ENCODE results near the gene HPCAL1.

DNA sequence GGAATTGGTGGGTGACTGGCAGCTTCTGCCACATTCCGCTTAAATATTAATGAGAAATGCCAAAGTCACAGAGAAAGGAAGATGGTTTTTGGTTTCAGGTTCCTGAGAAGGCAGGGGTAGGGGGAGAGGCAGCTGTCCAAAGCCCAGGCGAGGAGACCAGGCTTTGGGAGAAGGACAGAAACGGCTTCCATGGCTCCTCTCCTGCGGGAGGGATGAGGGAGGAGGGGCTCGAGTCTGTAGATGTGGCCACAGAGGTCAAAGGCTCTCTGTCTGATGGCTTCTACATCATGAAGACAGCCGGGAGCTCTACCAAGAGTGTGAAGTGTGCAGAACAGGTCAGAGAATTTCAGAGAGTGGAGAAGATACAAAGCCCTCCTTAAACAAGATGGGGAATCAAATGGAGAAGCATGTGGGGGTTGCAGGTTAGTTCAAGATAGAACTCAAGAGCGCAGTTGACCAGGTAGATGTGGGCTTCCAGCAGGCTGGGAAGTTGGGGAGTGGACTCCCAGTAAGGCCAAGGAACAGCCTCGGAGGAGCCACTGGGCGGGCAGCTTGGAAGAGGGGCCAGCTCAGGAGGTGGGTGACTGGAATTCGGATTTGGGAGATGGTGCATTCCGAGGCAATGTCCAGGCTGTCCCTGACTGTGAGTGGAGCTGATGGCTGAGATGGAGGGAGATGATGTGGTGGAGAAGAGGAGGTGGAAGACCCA lies 23.8 kb upstream of the HPCAL1 start:
- no peak for TF ChIP-seq CTCF (IDR thresholded peaks at IDR 0.05)
- no peak for TF ChIP-seq POLR2A (IDR thresholded peaks at IDR 0.05)

Data from prostate gland (tissue), 2 donors.